ENCODE measurements around the gene PHKB.
"Not testable (repeated sequence)": the region's sequence is repeated elsewhere in the genome, so short reads cannot be mapped to it uniquely, and the experiment has no call there.

PHKB gene

GRCh38 chr16:47461598-47462266, 601 bp downstream of the PHKB start:
- H3K36me3 Mint-ChIP-seq (ENCODE audit: low read depth): peaks cover 23% of the 10 kb centered on the region
- no peaks in the 10 kb centered on the region for H3K27me3 Mint-ChIP-seq (ENCODE audit: low read depth)
- H3K27ac Mint-ChIP-seq: peak overlapping the region; percentile 87
- peak overlapping the region; percentile 92 for H3K4me3 Mint-ChIP-seq
- H3K9me3 Mint-ChIP-seq: no peaks in the 10 kb centered on the region
- H3K4me1 Mint-ChIP-seq (ENCODE audit: low read depth): peaks cover 40% of the 10 kb centered on the region

GRCh38 chr16:47463771-47464624, 2.9 kb downstream of the PHKB start:
- H3K4me3 Mint-ChIP-seq: no peak overlapping the region
- H3K27me3 Mint-ChIP-seq (ENCODE audit: low read depth): no peaks in the 10 kb centered on the region
- no peaks in the 10 kb centered on the region for H3K9me3 Mint-ChIP-seq
- peaks cover 37% of the 10 kb centered on the region for H3K4me1 Mint-ChIP-seq (ENCODE audit: low read depth)
- peaks cover 20% of the 10 kb centered on the region for H3K36me3 Mint-ChIP-seq (ENCODE audit: low read depth)
- H3K27ac Mint-ChIP-seq: no peak overlapping the region

- H3K4me1 Mint-ChIP-seq (ENCODE audit: low read depth): peaks cover 23% of the 10 kb centered on the region
- H3K9me3 Mint-ChIP-seq: no peaks in the 10 kb centered on the region
- H3K36me3 Mint-ChIP-seq (ENCODE audit: low read depth): peaks cover 13% of the 10 kb centered on the region
- H3K4me3 Mint-ChIP-seq: no peak overlapping the region
- H3K27ac Mint-ChIP-seq: no peak overlapping the region
- H3K27me3 Mint-ChIP-seq (ENCODE audit: low read depth): no peaks in the 10 kb centered on the region
Observed at GRCh38 chr16:47465919-47466630, 4.9 kb downstream of the PHKB start.

- Mint-ChIP-seq H3K27ac (no peak overlapping the region), H3K4me3 (no peak overlapping the region), H3K9me3 (no peaks in the 10 kb centered on the region), H3K27me3 (ENCODE audit: low read depth) (no peaks in the 10 kb centered on the region), H3K4me1 (ENCODE audit: low read depth) (peaks cover 15% of the 10 kb centered on the region), H3K36me3 (ENCODE audit: low read depth) (peaks cover 6% of the 10 kb centered on the region)
Observed at GRCh38 chr16:47467501-47467900, 6.4 kb downstream of the PHKB start.

- H3K4me3 Mint-ChIP-seq; H3K27ac Mint-ChIP-seq; H3K36me3 Mint-ChIP-seq (ENCODE audit: low read depth); H3K9me3 Mint-ChIP-seq; H3K27me3 Mint-ChIP-seq (ENCODE audit: low read depth): not testable (repeated sequence)
- H3K4me1 Mint-ChIP-seq (ENCODE audit: low read depth): peaks cover 12% of the 10 kb centered on the region
Observed at GRCh38 chr16:47468070-47468689, 7.0 kb downstream of the PHKB start.

- Mint-ChIP-seq H3K27me3 (ENCODE audit: low read depth) (no peaks in the 10 kb centered on the region), H3K36me3 (ENCODE audit: low read depth) (peaks cover 4% of the 10 kb centered on the region), H3K9me3 (no peaks in the 10 kb centered on the region), H3K27ac (no peak overlapping the region), H3K4me1 (ENCODE audit: low read depth) (peaks cover 10% of the 10 kb centered on the region), H3K4me3 (no peak overlapping the region)
Observed at GRCh38 chr16:47469227-47469626, 8.1 kb downstream of the PHKB start.

GRCh38 chr16:47470211-47470610, 9.1 kb downstream of the PHKB start:
- Mint-ChIP-seq H3K36me3 (ENCODE audit: low read depth) (peaks cover 4% of the 10 kb centered on the region), H3K27ac (no peak overlapping the region), H3K9me3 (no peaks in the 10 kb centered on the region), H3K4me3 (no peak overlapping the region), H3K4me1 (ENCODE audit: low read depth) (peaks cover 8% of the 10 kb centered on the region), H3K27me3 (ENCODE audit: low read depth) (no peaks in the 10 kb centered on the region)

GRCh38 chr16:47470810-47471209, 9.7 kb downstream of the PHKB start:
- Mint-ChIP-seq H3K27me3 (ENCODE audit: low read depth) (no peaks in the 10 kb centered on the region), H3K9me3 (no peaks in the 10 kb centered on the region), H3K4me3 (no peak overlapping the region), H3K27ac (no peak overlapping the region), H3K36me3 (ENCODE audit: low read depth) (peaks cover 3% of the 10 kb centered on the region), H3K4me1 (ENCODE audit: low read depth) (peaks cover 6% of the 10 kb centered on the region)

- not testable (repeated sequence) for H3K27me3 Mint-ChIP-seq (ENCODE audit: low read depth); H3K4me1 Mint-ChIP-seq (ENCODE audit: low read depth); H3K27ac Mint-ChIP-seq; H3K36me3 Mint-ChIP-seq (ENCODE audit: low read depth); H3K4me3 Mint-ChIP-seq; H3K9me3 Mint-ChIP-seq
Observed at GRCh38 chr16:47473004-47473403, 11.9 kb downstream of the PHKB start.

GRCh38 chr16:47473792-47474191, 12.7 kb downstream of the PHKB start:
- Mint-ChIP-seq H3K9me3 (no peaks in the 10 kb centered on the region), H3K27me3 (ENCODE audit: low read depth) (no peaks in the 10 kb centered on the region), H3K4me3 (no peak overlapping the region), H3K27ac (no peak overlapping the region), H3K36me3 (ENCODE audit: low read depth) (peaks cover 3% of the 10 kb centered on the region), H3K4me1 (ENCODE audit: low read depth) (no peaks in the 10 kb centered on the region)

- Mint-ChIP-seq H3K27ac (no peak overlapping the region), H3K27me3 (ENCODE audit: low read depth) (no peaks in the 10 kb centered on the region), H3K4me3 (no peak overlapping the region), H3K4me1 (ENCODE audit: low read depth) (no peaks in the 10 kb centered on the region), H3K9me3 (no peaks in the 10 kb centered on the region), H3K36me3 (ENCODE audit: low read depth) (peaks cover 2% of the 10 kb centered on the region)
Observed at GRCh38 chr16:47475786-47476185, 14.7 kb downstream of the PHKB start.

GRCh38 chr16:47476654-47477345, 15.7 kb downstream of the PHKB start:
- H3K27me3 Mint-ChIP-seq (ENCODE audit: low read depth): no peaks in the 10 kb centered on the region
- peaks cover 2% of the 10 kb centered on the region for H3K36me3 Mint-ChIP-seq (ENCODE audit: low read depth)
- no peak overlapping the region for H3K27ac Mint-ChIP-seq
- no peaks in the 10 kb centered on the region for H3K9me3 Mint-ChIP-seq
- H3K4me3 Mint-ChIP-seq: no peak overlapping the region
- peaks cover 1% of the 10 kb centered on the region for H3K4me1 Mint-ChIP-seq (ENCODE audit: low read depth)

GRCh38 chr16:47477679-47478078, 16.5 kb downstream of the PHKB start:
- no peaks in the 10 kb centered on the region for H3K27me3 Mint-ChIP-seq (ENCODE audit: low read depth)
- H3K27ac Mint-ChIP-seq: no peak overlapping the region
- H3K4me3 Mint-ChIP-seq: no peak overlapping the region
- H3K36me3 Mint-ChIP-seq (ENCODE audit: low read depth): peaks cover 2% of the 10 kb centered on the region
- peaks cover 4% of the 10 kb centered on the region for H3K4me1 Mint-ChIP-seq (ENCODE audit: low read depth)
- H3K9me3 Mint-ChIP-seq: no peaks in the 10 kb centered on the region

- H3K9me3 Mint-ChIP-seq: no peaks in the 10 kb centered on the region
- peaks cover 4% of the 10 kb centered on the region for H3K4me1 Mint-ChIP-seq (ENCODE audit: low read depth)
- H3K27ac Mint-ChIP-seq: no peak overlapping the region
- no peaks in the 10 kb centered on the region for H3K27me3 Mint-ChIP-seq (ENCODE audit: low read depth)
- no peak overlapping the region for H3K4me3 Mint-ChIP-seq
- H3K36me3 Mint-ChIP-seq (ENCODE audit: low read depth): peaks cover 2% of the 10 kb centered on the region
Observed at GRCh38 chr16:47480410-47480809, 19.3 kb downstream of the PHKB start.

Data from T-helper 1 cell treated with Interleukin-12 subunit alpha and Interleukin-12 subunit beta and Interleukin-4 antibody, amounts not matched to agents 30 μg/mL and 1 μg/mL, for 36 hours (primary cell).